GM18505 (cell line): Measurements from ENCODE around the gene RDX.

ENCODE experiments used
- ATAC-seq: cut with Tn5 transposase; IDR thresholded peaks from one replicate; pipeline ENCODE4 v1.9.1; 2021; ENCODE audit not compliant: unreplicated experiment
- POLR2A ChIP-seq: IDR thresholded peaks from 4 replicates; pipeline ENCODE4 v1.6.1; 2011; ENCODE audit warnings: borderline replicate concordance; ENCODE audit not compliant: insufficient read depth, insufficient read length; ENCODE audit errors: extremely low read depth

RDX gene

DNA sequence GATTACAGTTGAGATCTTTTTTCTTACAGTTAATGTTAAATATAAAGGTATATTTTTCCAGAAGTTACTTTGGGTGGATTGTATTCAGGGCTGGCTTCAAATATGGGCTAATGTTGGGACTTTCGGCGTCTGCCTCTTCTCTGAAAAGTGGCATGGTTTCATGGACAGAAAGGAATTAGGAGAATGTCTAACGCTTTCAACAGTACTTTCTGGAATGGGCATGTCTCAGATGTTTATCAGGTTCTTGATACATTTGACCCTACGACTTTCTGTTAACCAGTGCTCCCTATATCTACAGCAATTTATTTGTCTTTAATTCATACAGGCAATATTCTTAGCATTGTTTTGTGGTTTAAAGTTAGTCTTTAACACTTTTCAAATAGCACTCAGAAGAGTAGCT lies 169.5 kb downstream of the RDX start:
- no peak for ATAC-seq
- no peak for TF ChIP-seq POLR2A

GRCh38 chr11:110125632-110126031 lies 170.8 kb downstream of the RDX start:
- TF ChIP-seq POLR2A, result no peak
- no peak for ATAC-seq
